C1 segment of cervical spinal cord (tissue), 14 donors: ENCODE data around the gene MTF2.

Experiments
- DNase-seq, 14 donors: peaks; one replicate each; lab custom pipeline; 2025; lab: John Stamatoyannopoulos, UW

The MTF2 gene

GRCh38 chr1:93082313-93082712, 3.2 kb downstream of the MTF2 start:
- no peak for DNase-seq

- no peak for DNase-seq
Measured at GRCh38 chr1:93083979-93084378, 4.9 kb downstream of the MTF2 start.

DNA sequence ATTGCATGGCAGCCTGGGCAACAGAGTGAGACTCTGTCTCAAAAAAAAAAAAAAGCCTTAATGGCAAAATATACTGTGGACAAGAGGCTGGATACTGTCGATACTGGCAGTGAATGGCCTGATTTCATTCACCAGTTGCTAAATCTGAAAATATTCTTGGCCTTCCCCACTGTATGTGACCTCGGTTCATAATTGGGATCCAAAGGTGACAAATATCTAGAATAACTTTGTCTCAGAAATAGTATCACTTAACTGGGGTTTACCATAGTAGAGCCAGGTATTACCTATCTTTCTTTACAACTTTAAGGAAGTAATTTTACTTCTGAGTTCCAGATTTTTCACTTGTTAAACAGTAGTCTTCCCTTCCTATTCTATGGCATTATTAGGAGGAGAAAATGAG, 8.4 kb downstream of the MTF2 start:
- DNase-seq: no peak

DNA sequence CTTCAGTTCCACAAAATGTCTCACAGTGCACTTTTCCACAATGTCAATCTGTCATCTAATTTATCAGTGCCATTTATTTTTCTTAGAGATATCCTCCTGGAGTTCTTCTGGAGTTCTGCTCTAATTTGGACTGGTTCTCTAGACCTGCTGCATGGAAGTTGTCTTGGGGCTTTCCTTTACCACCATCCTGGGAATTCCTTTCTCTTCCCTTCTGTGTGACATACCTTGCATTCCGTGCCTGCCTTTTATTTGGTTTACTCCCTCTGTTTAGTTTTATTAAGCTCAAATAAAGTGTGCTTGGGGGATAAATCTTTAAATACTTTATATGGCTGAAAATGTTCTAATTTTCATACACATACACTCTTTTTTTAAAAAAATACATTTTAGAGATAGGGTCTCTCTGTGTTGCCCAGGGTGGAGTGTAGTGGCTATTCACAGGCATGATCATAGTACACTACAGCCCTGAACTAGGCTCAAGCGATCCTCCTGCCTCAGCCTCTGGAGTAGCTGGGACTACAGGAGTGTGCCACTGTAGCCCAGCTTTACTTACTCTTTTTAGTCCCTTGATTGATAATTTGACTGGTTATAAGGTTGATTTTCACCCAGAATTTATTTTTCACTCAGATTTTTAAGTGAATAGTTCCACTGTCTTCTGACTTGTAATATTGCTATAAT, 14.4 kb downstream of the MTF2 start:
- no peak for DNase-seq

- no peak for DNase-seq
Measured at GRCh38 chr1:93095804-93096585, 16.9 kb downstream of the MTF2 start.

DNA sequence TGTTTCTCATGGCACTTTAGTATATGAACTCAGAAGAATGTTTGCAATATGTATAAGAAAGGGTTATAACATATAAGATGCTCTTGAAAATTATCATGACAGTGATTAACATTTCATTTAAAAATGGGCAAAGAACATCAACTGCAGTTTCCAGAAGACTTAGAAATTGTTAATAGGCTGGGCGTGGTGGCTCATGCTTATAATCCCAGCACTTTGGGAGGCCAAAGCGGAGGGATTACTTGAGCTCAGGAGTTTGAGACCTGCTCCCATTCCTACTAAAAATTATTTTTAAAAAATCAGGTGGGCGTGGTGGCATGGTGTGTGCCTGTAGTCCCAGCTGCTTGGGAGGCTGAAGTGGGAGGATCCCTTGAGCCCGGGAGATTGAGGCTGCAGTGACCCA, 23.1 kb downstream of the MTF2 start:
- DNase-seq: no peak

DNA sequence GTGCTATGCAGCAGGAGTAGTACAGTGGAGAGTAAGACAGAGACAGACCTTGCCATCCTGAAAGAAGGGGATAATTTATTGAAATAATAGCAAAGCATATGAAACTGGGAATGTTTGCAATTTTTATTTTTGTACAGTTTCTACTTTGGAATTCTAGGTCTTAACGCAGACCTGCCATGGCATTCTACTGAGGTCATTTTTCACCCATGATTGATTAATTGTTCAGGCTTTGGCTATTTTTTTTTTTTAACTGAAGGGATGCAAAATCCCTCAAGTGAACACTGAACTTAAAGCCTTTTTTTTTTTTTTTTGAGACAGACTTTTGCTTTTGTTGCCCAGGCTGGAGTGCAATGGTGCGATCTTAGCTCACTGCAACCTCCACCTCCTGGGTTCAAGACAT, 27.1 kb downstream of the MTF2 start:
- DNase-seq: no peak

DNA sequence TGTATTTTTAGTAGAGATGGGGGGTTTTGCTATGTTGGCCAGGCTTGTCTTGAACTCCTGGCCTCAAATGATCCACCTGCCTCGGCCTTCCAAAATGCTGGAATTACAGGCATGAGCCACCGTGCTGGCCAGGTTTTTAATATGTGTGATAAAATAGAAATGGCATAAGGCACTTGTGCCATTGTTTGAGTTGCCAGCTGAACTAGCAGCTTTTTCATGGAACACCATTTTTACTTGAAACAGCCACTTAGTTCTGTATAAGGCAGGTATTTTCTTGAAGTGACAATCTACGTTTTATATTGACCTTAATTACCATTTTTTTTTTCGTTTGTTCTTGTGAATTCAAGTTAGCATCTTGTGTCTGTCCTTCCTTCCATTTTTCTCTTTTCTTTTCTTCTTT, 28.3 kb downstream of the MTF2 start:
- no peak for DNase-seq

GRCh38 chr1:93108335-93108734, 29.3 kb downstream of the MTF2 start:
- DNase-seq: no peak

DNA sequence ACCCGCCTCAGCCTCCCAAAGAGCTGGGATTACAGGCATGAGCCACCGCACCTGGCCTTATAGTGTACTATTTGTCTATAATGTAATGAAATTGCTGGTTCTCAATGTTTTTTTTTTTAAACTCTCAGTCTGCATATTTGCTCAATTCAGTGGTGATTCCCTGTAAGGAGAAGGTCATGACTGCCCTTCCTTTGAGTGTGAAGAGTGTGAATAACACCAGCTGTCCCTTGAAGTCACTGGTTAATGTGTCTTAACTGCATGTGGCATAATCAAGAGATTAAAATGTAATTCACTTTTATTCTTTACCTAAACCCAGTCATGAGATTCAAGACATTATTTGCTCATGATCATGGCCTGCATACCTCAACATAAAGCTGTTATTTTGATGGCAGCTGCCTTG, 30.5 kb downstream of the MTF2 start:
- DNase-seq: no peak

GRCh38 chr1:93111065-93111464, 32.0 kb downstream of the MTF2 start:
- DNase-seq: no peak

- no peak for DNase-seq
Measured at GRCh38 chr1:93111561-93111960, 32.5 kb downstream of the MTF2 start.

GRCh38 chr1:93113127-93113526, 34.0 kb downstream of the MTF2 start:
- DNase-seq: no peak

DNA sequence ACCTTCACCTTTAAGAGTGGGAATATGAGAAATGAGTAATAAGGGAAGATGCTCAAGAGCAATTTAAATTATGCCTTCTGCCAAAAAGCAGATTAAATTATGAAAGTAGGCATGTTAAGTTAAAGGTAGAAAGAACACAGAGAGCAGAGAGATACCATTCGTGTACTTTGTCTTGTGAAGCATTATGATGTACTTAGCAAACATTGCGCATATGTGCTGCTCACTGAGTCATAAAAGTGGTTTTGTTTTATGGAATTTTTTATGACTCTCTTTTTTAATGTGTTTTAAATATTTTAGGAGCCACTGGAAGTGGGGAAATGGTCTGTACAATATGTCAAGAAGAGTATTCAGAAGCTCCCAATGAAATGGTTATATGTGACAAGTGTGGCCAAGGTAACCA, 35.3 kb downstream of the MTF2 start:
- DNase-seq: no peak

DNA sequence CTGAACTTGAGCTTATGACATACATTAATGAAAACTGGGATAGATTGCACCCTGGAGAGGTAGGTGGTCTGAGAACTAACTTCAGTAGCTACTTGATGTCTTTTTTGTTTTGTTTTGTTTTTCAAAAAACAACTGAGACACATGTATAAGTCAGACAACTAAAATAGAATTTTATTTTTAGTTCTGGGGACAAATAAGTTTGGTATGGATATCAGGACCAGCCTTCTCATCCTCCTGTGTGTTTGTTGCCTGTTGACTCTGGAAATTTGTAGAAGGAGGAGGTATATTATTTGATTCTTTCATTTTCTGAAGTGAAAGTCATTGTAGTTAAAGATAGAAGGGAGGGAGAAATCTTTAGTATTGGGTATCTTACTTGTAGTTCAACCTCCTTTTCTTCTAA, 41.5 kb downstream of the MTF2 start:
- no peak for DNase-seq

- no peak for DNase-seq
Measured at GRCh38 chr1:93123201-93123783, 44.2 kb downstream of the MTF2 start.

DNA sequence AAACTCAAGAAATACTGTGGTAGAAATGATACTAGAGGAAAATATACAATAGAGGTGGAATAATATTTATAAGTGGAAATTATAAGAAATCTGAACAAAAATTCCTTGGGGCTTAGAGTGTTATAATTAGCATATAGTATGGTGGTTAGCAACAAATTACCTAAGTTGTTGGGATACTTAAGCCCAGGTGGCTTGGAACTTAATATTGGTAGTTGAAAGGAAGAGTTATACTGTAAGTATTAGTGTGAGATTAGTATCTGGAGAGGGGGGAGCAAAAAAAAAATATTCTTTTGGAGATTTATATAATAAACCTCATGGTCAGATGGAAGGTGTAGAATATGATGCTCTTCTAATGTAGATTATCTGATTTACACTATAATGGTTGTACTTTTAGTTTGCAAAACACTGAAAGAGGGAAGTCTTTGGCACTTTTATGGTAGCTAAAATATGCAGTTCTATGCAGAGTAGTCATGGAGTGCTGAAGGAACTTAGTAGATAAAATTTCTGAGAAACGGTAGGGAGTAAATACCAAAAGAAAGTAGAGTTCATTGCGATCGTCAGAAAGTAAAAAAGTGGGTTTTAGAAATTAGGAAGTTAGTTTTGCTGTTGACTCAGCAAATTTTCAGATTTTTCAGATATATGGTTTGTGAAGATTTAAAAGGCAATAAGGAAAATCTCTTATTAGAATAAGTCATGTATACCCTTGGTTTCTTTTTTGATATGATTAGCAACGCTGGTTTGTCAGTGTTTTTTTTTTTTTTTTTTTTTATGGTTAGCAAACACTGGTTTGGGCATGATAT, 45.7 kb downstream of the MTF2 start:
- DNase-seq: no peak

DNA sequence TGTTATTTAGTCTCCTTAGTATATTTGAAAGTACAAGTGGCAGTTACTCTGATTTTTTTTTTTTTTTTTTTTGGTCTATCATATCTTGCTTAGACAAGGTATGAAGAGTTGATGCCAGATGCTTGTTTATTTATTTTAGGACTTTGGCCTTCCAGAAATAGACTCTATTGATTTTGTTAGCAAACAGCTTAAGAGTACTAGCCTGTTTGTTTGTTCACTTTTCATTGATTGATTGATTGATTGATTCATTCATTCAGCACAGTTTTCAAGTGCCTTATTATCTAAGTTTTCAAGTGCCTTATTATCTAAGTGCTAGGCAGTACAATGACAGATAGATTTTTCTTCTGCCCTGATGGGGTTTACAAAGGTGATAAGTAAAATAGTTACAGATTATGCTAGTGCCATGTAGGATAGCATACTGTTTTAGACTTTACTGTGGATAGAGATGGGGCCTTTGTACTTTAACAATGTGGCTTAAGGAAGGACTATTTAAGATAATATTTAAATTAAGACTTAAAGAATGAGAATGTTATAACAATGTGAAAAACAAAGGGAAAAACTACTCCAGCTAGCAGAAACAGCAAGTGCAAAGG, 50.5 kb downstream of the MTF2 start:
- DNase-seq: no peak

- DNase-seq: no peak
Measured at GRCh38 chr1:93132638-93133037, 53.6 kb downstream of the MTF2 start.

GRCh38 chr1:93136445-93136844, 57.4 kb downstream of the MTF2 start:
- no peak for DNase-seq

DNA sequence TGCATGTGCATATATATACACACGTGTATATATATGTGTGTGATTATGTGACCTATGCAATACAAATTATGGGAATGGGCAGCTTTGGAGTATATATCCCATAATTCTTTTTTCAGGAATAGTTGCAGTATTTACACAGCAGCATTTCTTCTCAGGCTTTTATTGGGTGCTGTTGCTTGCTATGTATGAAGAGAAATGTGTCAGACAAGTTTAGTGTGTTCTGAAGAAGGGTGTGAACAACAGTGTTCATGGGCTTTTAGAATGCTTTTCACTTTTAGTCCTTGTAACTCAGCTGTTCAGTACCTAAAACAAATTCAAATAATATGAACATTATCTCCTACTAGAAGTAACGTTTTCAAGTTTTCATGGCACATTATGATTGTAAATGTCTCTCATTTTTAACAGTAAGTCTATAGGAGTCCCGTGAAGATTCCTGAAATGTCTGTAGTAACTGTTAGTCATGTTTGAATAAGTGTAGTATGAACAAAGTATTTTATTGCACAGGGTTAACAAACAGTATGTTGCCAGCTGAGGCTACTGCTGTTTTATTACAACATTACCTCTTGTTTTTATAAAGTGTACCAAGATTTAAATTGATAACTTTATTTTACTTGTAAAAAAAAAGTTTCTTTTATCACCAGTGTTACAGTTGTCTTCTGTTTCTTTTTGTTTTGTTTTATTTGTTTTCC, 58.7 kb downstream of the MTF2 start:
- DNase-seq: no peak
